SIG-M5 (cell line): Measurements from ENCODE around the gene TAF13.
"Not testable (repeated sequence)": the region's sequence is repeated elsewhere in the genome, so short reads cannot be mapped to it uniquely, and the experiment has no call there.

ENCODE experiments used
- DNase-seq: peaks from one replicate; lab custom pipeline; 2025; lab: John Stamatoyannopoulos, UW

TAF13 gene

DNA sequence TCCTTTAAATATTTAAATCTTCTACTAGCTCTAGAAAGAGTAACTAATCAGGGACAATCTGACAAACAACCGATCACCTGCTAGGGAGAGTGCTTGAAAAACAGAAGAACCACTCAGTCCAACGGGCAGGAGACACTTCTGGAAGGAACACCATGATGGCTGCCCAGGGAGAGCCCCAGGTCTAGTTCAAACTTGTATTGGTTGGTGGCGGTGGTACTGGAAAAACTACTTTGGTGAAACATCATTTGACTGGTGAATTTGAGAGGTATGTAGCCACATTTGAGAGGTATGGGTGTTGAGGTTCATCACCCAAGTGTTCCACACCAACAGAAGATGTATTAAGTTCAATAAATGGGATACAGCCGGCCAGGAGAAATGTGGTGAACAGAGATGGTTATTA, 29.1 kb downstream of the TAF13 start:
- DNase-seq, result no peak

DNA sequence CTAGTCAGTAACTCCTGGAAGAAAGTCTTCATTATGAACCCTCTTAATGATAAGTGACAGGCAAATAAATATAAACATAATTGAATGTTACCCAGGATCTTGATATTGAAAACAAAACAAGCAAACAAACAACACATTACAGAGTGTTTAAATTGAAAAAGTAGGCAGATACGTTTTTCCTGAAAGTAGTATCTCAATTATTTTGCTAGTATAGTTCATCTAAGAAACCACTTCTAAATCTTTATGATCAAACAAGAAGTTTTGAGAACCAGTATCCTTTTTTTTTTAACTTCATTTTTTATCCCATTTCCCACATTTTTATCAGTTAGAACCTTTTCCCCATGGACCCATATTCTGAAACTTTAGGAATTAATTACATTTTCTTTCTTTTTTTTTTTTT, 30.2 kb downstream of the TAF13 start:
- no peak for DNase-seq

DNA sequence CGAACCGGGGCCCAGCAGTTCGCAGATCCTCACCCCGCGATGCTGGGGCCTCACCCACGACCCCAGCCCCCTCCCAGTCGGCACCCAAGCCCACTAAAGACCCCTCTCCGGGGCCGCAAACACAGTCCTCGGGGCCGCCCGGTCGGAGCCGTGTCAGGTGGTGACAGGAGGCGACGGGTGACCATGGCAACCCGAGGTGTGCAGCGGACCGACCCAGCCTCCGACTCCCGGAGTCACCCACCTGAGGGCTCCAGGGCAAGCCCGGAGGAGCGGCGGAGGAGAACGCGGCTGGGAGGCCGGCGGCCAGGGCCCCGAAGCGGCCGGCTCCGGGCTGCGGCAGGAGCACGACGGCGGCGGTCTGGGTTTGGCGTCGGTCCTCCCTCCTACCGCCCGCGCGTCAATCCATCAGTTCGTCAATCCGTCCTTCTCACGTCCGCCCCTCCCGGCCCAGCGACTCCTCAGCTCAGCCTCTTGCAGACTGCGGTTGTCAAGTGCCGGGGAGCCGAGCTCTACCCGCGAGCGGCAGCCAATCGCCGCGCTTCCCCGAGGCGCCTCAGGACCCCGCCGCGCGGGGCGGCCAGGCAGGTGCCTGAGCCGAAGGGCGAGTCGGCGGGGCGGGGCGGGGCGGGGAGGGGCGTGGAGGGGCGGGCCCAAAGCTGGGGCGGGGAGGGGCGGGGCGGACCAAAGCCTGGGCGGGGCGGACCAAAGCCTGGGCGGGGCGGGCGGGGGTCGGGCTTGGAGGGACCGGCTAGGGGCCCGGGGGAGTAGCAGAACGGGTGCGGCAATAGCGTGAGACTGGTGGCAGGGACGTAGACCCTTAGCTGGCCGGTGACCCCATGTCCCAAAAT, 34.0 kb downstream of the TAF13 start, which contains the start of gene WDR47:
TSS of gene WDR47 (minus strand) at position 482 of the 848 bp plus-strand sequence. CDS start 18,590 bp downstream, outside the sequence.
- peak; percentile 83 for DNase-seq

DNA sequence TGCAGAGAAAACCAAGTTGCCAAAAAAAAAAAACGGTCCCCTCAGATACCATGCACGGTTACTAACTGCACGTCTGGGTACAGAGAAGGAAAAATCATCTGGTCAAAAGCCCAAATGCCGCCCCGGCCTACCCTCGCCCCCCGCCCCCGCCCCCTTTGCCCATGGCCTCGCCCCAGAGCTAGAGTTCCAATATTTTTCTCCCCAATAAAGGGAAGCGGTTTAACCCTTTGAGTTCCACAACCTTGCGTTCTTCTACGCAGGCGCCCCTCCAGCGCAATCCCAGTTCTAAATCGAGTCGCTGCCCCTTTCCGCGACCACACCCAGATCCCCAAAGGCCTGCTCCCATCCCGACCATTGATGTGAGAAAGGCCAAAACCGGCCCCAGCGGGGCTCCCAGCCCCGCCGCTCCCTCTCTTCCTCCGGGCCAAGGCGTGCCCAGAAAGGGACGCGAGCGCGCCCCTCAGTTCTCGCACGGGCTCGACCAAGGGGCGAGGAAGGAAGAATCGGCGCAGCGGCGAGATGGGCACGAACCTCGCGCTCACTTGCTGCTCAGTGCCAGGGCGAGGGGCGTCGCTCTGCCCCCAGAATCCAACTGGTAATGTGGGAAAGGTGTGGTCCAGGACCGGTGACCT, 34.7 kb downstream of the TAF13 start:
- DNase-seq, result no peak

DNA sequence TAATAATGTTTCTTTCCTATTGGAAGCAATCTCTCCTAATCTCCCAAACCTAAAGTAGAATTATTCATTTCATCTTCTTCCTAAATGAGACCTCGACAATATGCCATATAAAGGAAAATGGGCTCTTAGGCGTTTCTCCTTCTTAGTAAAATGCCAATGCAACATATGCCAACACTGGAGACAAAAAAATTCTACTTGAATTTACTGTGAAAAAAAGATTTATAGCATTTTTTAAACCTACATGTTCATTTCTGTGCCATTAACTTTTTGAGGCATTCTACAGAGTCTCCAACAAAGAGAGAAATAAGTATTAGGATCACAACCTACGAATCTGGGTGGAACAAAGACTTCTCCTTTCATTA, 35.2 kb downstream of the TAF13 start:
- no peak for DNase-seq

DNA sequence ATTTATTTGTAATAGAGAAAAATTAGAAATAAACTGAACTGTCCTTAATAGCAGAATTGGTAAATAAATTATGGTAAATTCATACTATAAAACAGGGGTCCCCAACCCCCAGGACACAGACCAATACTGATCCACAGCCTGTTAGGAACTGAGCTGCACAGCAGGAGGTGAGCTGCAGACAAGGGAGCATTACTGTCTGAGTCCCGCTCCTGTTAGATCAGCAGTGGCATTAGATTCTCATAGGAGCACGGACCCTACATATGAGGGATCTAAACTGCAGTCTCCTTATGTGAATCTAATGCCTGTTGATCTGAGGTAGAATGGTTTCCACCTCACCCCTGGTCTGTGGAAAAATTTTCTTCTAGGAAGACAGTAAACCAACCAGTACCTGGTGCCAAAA, 41.4 kb downstream of the TAF13 start:
- DNase-seq, result no peak

DNA sequence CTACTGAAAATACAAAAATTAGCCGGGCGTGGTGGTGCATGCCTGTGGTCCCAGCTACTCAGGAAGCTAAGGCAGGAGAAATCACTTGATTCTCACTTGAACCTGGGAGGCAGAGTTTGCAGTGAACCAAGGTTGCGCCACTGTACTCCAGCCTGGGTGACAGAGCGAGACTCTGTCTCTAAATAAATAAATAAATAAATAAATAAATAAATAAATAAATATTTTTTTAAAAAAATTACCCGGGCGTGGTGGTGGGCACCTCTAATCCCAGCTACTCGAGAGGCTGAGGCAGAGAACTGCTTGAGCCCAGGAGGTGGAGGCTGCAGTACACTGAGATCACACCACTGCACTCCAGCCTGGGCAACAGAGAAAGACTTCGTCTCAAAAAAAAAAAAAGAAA, 46.3 kb downstream of the TAF13 start:
- DNase-seq, result not testable (repeated sequence)

DNA sequence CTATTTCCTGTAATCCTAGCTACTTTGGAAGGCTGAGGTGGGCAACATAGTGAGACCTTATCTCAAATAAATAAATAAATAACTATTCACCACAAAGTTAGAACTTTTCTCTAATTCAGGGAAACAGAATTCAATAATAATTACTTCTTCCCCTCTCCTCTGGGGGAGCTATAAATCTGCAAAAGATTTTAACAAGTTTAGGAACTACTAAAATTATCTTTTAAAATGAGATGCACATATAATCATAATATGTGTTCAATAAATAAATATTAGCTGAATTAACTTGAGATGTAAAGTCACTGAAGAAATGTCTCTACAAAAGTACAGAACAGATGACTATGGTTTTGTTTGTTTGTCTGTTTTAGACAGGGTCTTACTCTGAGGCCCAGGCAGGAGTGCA, 48.0 kb downstream of the TAF13 start:
- DNase-seq, result no peak

DNA sequence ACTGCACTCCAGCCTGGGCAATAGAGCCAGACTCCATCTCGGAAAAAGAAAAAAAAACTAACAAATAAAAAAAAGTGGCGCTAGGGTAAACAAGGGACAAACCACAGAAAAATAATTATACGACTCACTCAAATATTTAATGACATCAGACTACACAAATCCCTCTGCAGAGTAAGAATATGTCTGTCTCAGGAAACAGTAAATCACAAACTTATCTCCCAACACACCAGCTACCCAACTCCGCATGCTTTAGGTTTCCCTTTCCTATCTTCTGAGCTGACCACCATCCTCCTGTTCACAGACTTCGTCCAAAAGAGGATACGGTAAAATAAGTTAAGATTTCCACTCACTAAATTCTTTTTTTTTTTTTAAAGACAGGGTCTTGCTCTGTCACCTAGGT, 50.1 kb downstream of the TAF13 start:
- no peak for DNase-seq

DNA sequence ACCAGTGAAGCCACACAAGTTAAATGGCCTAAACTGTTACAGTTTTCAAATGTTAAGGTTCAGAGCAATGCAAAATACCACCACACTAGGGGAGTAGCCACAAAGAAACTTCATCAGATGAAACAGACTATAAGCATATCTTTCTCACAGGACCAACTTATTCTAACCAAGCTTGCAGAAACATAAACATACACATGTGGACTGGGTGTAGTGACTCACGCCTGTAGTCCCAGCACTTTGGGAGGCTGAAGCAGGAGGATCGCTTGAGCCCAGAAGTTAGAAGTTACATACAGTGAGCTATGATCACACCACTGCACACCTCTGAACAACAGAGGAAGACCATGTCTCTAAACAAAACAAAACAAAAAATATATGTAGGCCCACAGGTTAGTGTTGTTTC, 51.2 kb downstream of the TAF13 start:
- no peak for DNase-seq

DNA sequence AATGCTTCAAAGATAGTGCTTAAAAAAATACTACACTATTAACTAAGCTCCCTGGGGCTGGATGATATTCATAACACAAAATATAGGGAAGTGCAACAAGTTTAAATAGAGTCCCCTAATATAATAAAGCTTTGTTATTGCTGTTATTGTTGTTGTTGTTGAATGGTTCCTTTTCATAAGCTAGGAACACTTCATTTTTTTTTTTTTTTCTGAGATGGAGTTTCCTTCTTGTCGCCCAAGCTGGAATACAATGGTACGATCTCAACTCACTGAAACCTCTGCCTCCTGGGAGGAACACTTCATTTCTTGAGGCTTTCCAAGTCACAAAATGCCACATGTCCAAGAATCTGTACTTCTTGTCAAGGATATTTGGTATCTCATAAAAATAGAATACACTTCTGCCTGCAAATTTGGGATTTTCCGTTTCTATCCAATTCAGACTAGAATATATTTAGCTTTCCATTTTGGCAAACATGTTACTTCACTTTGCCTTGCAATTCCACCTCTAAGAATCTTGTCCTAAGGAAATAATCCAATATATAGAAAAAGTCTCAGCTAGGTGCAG, 55.0 kb downstream of the TAF13 start:
- DNase-seq, result no peak

DNA sequence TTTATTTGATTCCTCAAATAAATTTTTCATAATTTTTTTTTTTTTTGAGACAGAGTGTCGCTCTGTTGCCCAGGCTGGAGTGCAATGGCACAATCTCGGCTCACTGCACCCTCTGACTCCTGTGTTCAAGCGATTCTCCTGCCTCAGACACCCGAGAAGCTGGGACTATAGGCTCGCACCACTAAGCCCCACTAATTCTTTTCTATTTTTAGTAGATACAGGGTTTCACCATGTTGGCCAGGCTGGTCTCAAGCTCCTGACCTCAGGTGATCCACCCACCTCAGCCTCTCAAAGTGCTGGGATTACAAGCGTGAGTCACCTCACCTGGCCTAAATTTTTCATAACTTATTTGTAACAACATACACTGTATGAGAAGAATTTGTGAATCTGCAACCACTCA, 58.1 kb downstream of the TAF13 start:
- DNase-seq, result not testable (repeated sequence)

DNA sequence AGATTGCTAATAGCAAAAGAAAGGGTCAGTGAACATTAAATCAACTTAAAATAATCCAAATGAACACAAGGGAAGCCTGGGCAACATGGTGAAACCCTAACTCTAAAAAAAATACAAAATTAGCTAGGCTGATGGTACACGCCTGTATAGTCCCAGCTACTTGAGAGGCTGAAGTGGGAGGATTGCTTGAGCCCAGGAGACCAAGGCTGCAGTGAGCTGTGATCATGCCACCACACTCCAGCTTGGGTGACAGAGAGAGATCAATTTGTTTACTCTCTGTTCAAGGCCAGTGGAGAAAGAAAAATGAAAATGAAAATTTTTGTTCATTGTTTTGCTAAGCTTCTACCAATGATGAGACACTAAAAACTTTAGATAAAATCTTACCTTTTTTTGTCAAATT, 58.7 kb downstream of the TAF13 start:
- DNase-seq, result no peak
